GM23338 (cell line): ENCODE results near the gene IFI27. TPM values are rescaled to one million over a fixed set of nuclear protein-coding genes. Genes with fewer than 3 reads are reported as not detected.

Source experiments
- ATAC-seq: fragments of 200-7000 bp; cut with Tn5 transposase; 3 replicates; pipeline ENCODE4 v1.9.1; 2020
- DNase-seq: peaks from one replicate; pipeline ENCODE4 v3.0.0-alpha.2; 2015; ENCODE audit warnings: low spot score
- H2AFZ ChIP-seq: fragments of 200-600 bp; sonication (generic); 2 replicates; pipeline ENCODE4 v1.8.0; 2016; ENCODE audit warnings: antibody characterized with exemption, mild to moderate bottlenecking, moderate library complexity
- H3F3A ChIP-seq: fragments of 200-600 bp; sonication (generic); replicated peaks from 2 replicates; pipeline ENCODE4 v1.8.0; 2017; ENCODE audit warnings: antibody characterized with exemption, mixed run types, low read depth
- H3K27ac ChIP-seq: fragments of 200-600 bp; sonication (generic); 2 replicates; pipeline ENCODE4 v1.6.1; 2016; ENCODE audit warnings: low read depth
- H3K27me3 ChIP-seq: fragments of 200-600 bp; sonication (generic); 2 replicates; pipeline ENCODE4 v1.8.0; 2016; ENCODE audit warnings: mild to moderate bottlenecking, mixed run types, moderate library complexity; ENCODE audit not compliant: insufficient read depth
- H3K36me3 ChIP-seq: fragments of 200-600 bp; sonication (generic); 2 replicates; pipeline ENCODE4 v1.8.0; 2016; ENCODE audit warnings: mild to moderate bottlenecking; ENCODE audit not compliant: insufficient read depth
- H3K4me1 ChIP-seq: fragments of 200-600 bp; sonication (generic); 2 replicates; pipeline ENCODE4 v1.8.0; 2016; ENCODE audit warnings: mild to moderate bottlenecking, moderate library complexity; ENCODE audit not compliant: insufficient read depth
- H3K4me2 ChIP-seq: fragments of 200-600 bp; sonication (generic); 2 replicates; pipeline ENCODE4 v1.7.1; 2017; ENCODE audit warnings: mixed run types
- H3K4me3 ChIP-seq: fragments of 200-600 bp; sonication (generic); 2 replicates; pipeline ENCODE4 v1.6.1; 2016; ENCODE audit warnings: mixed run types
- H3K79me2 ChIP-seq: fragments of 200-600 bp; sonication (generic); replicated peaks from 2 replicates; pipeline ENCODE4 v1.8.0; 2017; ENCODE audit warnings: mild to moderate bottlenecking; ENCODE audit not compliant: insufficient read depth
- H3K9me2 ChIP-seq: fragments of 200-600 bp; sonication (generic); 2 replicates; pipeline ENCODE4 v1.8.0; 2017; ENCODE audit not compliant: insufficient read depth
- H4K20me1 ChIP-seq: fragments of 200-600 bp; sonication (generic); replicated peaks from 2 replicates; pipeline ENCODE4 v1.8.0; 2017; ENCODE audit warnings: mild to moderate bottlenecking; ENCODE audit not compliant: insufficient read depth
- H3K27ac Mint-ChIP-seq: 2 replicates; pipeline ENCODE4 v1.8.0; 2020; ENCODE audit warnings: inconsistent platforms, mild to moderate bottlenecking, moderate library complexity, mixed read lengths
- H3K27me3 Mint-ChIP-seq: 3 replicates; pipeline ENCODE4 v1.8.0; 2022; ENCODE audit warnings: low read depth, mild to moderate bottlenecking, moderate library complexity, mixed read lengths, inconsistent platforms; ENCODE audit not compliant: insufficient read depth, poor library complexity
- H3K36me3 Mint-ChIP-seq: 3 replicates; pipeline ENCODE4 v1.8.0; 2021; ENCODE audit warnings: low read depth, mild to moderate bottlenecking, inconsistent platforms, moderate library complexity, mixed read lengths
- H3K4me1 Mint-ChIP-seq: 3 replicates; pipeline ENCODE4 v1.8.0; 2020; ENCODE audit warnings: mild to moderate bottlenecking, inconsistent platforms, mixed read lengths
- H3K4me3 Mint-ChIP-seq: 3 replicates; pipeline ENCODE4 v1.8.0; 2021; ENCODE audit warnings: moderate library complexity, mild to moderate bottlenecking, inconsistent platforms, mixed read lengths
- H3K9me3 Mint-ChIP-seq: 3 replicates; pipeline ENCODE4 v1.8.0; 2020; ENCODE audit warnings: moderate library complexity, mild to moderate bottlenecking, inconsistent platforms, mixed read lengths
- CREB1 ChIP-seq: fragments of 250-450 bp; sonication (Bioruptor Pico); IDR thresholded peaks from 2 replicates; pipeline ENCODE4 v1.5.0; 2020; ENCODE audit warnings: low read depth, mild to moderate bottlenecking, moderate library complexity
- CTCF ChIP-seq, 2 experiments: fragments of 200-600 bp in 1 of 2; sonication (generic) in 1 of 2; conservative IDR thresholded peaks; 2 replicates each; pipeline versions ENCODE4 v1.5.1 to v1.6.1; 2016 to 2017; ENCODE audit warnings: antibody characterized with exemption in 2 of 2, low read depth in 2 of 2, mild to moderate bottlenecking in 2 of 2, moderate library complexity in 1 of 2
- ETS1 ChIP-seq: IDR thresholded peaks from 2 replicates; pipeline ENCODE4 v1.6.1; 2016; ENCODE audit warnings: antibody characterized with exemption
- EZH2 ChIP-seq: fragments of 200-600 bp; sonication (generic); IDR thresholded peaks from one replicate; pipeline ENCODE4 v1.8.0; 2017; ENCODE audit warnings: antibody characterized with exemption, mild to moderate bottlenecking, low read depth; ENCODE audit not compliant: unreplicated experiment
- EZH2phosphoT487 ChIP-seq: fragments of 200-600 bp; sonication (generic); IDR thresholded peaks from one replicate; pipeline ENCODE4 v1.8.1; 2018; ENCODE audit warnings: antibody characterized with exemption; ENCODE audit not compliant: unreplicated experiment
- JUNB ChIP-seq: IDR thresholded peaks from one replicate; pipeline ENCODE4 v1.6.1; 2016; ENCODE audit warnings: antibody characterized with exemption; ENCODE audit not compliant: unreplicated experiment
- NANOG ChIP-seq: IDR thresholded peaks from 2 replicates; pipeline ENCODE4 v1.6.1; 2016; ENCODE audit warnings: antibody characterized with exemption, borderline replicate concordance
- POLR2AphosphoS5 ChIP-seq: IDR thresholded peaks from 2 replicates; pipeline ENCODE4 v1.6.1; 2016; ENCODE audit warnings: antibody characterized with exemption, low read depth
- REST ChIP-seq: IDR thresholded peaks from one replicate; pipeline ENCODE4 v1.6.1; 2018; ENCODE audit warnings: antibody characterized with exemption; ENCODE audit not compliant: unreplicated experiment
- STAT1 ChIP-seq: IDR thresholded peaks from one replicate; pipeline ENCODE4 v1.6.1; 2016; ENCODE audit warnings: antibody characterized with exemption; ENCODE audit not compliant: unreplicated experiment
- ZNF114 ChIP-seq: fragments of 250-450 bp; sonication (Bioruptor Pico); IDR thresholded peaks from 2 replicates; pipeline ENCODE4 v1.5.0; 2020; ENCODE audit warnings: mild to moderate bottlenecking, moderate library complexity
- ZNF331 ChIP-seq: fragments of 250-450 bp; sonication (Bioruptor Pico); IDR thresholded peaks from 2 replicates; pipeline ENCODE4 v1.5.0; 2020; ENCODE audit warnings: low read depth, mild to moderate bottlenecking, moderate library complexity
- ZNF462 ChIP-seq: fragments of 250-450 bp; sonication (Bioruptor Pico); IDR thresholded peaks from 2 replicates; pipeline ENCODE4 v1.5.0; 2020; ENCODE audit warnings: mild to moderate bottlenecking, moderate library complexity
- polyA plus RNA-seq: library from polyadenylated mRNA; unstranded; fragments of >200 nt; fragmentation: Nextera tagmentation; extraction: Ambion mirVana; gene quantifications from 2 replicates; pipeline ENCODE4 v1.2.1, GENCODE V29; 2016
- total RNA-seq: library from RNA; depleted of rRNA; stranded (reverse); fragments of >200 nt; shearing (Covaris generic); gene quantifications from 2 replicates; pipeline ENCODE4 v1.2.3, GENCODE V29; 2014

Gene IFI27
- total and polyA plus RNA-seq, 2 experiments from 2014 or later: 0.49 to 1.2 TPM

GRCh38 chr14:94075008-94075407 is 35.5 kb upstream of the IFI27 start:
- ATAC-seq (no peak), DNase-seq (no peak)
- H3K9me3 Mint-ChIP-seq: peaks cover 39% of the 10 kb centered on the region
- peaks cover 83% of the 10 kb centered on the region for H3K36me3 Mint-ChIP-seq
- peaks cover 17% of the 10 kb centered on the region for H3K4me1 Mint-ChIP-seq
- H2AFZ ChIP-seq: no peak overlapping the region
- H3K27ac ChIP-seq: no peak overlapping the region
- no peaks in the 10 kb centered on the region for H3K27me3 ChIP-seq
- H3K36me3 ChIP-seq: peaks cover 24% of the 10 kb centered on the region; the same call in 1 of the 2 replicates
- no peaks in the 10 kb centered on the region for H3F3A ChIP-seq
- peaks cover 43% of the 10 kb centered on the region for H4K20me1 ChIP-seq
- peaks cover 7% of the 10 kb centered on the region for H3K4me1 ChIP-seq
- peaks cover under 1% of the 10 kb centered on the region for H3K27me3 Mint-ChIP-seq
- H3K27ac Mint-ChIP-seq: no peak overlapping the region
- no peak overlapping the region for H3K4me2 ChIP-seq
- peaks cover 100% of the 10 kb centered on the region for H3K79me2 ChIP-seq
- no peak overlapping the region for H3K4me3 Mint-ChIP-seq
- no peak overlapping the region for H3K4me3 ChIP-seq
- TF ChIP-seq STAT1: no peak
- no peak for TF ChIP-seq EZH2
- TF ChIP-seq JUNB: no peak
- no peak for TF ChIP-seq ETS1
- no peak for TF ChIP-seq EZH2phosphoT487
- TF ChIP-seq CTCF (conservative IDR thresholded peaks at IDR 0.05; ENCODE audit: low read depth in 2 of 2): no peak
- no peak for TF ChIP-seq ZNF462 (CRISPR knock-in tag)
- TF ChIP-seq REST: no peak
- no peak for TF ChIP-seq CREB1 (CRISPR knock-in tag)
- no peak for TF ChIP-seq ZNF331 (CRISPR knock-in tag)
- TF ChIP-seq NANOG: no peak
- no peak for TF ChIP-seq POLR2AphosphoS5
- no peak for TF ChIP-seq ZNF114 (CRISPR knock-in tag)
- H3K9me2 ChIP-seq: no peaks in the 10 kb centered on the region
